CD4-positive, alpha-beta T cell treated with Interleukin-1 beta for 1 hour (primary cell): Measurements from ENCODE around the gene GCNT1.

Source experiments
- DNase-seq, 2 donors: peaks; one replicate each; pipeline ENCODE4 v3.0.0-alpha.2; 2020 to 2022

The GCNT1 gene

GRCh38 chr9:76542360-76542759 is 83.4 kb downstream of the GCNT1 start:
- no peak for DNase-seq

- DNase-seq: no peak
Observed at GRCh38 chr9:76545191-76545590, 86.2 kb downstream of the GCNT1 start.

DNA sequence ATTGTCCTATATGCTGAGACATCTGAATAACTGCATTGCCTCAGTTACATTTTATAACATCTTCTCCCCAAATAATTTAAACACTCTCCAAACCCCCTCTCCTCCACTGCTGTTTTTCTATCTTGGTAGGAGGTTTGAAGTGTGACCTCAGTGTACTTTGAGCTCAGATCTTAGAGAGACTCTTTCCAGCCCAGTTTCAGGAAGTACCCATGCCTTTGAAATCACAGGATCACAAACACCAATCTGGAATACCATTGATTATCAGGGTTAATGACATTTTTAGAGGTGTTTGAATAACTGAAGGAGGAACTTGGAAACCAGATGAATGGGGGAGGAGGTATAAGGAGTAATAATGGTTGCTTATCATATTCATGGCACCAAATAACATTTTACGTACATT is 93.2 kb downstream of the GCNT1 start:
- DNase-seq: no peak

DNA sequence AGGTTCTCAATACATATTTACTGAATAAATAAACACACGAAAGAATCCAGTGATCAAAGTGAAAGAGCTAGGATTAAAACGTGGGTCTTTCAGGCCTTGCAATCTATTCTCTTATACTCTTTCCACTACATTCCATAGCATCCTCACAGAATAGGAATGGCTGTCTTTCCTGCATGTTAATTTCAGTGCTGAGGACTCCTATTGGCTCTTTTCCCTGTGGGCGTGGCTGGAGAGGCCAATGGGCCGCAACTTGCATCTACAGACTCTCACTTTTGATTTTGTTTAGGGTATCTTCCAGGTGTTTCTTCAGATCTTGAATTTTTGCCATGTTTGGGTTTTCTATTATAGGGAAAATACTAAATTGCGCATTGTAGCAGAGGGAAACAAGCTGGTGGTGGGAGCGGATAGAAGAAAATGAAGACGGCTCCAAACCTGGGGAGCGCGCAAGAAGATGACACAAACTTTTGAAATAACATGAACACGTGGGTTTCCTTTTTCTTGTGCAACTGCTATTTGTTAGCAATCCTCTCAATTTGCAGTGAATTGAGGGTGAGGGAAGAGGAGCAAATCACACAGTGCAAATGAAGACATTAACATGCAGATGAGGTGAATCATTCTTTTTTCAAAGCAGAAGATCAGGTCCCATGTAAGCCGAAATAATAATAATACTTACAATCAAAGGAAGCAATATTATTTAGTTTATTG is 93.9 kb downstream of the GCNT1 start:
- no peak for DNase-seq

- no peak for DNase-seq
Observed at GRCh38 chr9:76553680-76554079, 94.7 kb downstream of the GCNT1 start.
